GM21515 (cell line): ENCODE measurements around the gene GIT1.

ENCODE experiments used
- ATAC-seq: cut with Tn5 transposase; IDR thresholded peaks from one replicate; pipeline ENCODE4 v1.9.1; 2021; ENCODE audit not compliant: unreplicated experiment

The GIT1 gene

DNA sequence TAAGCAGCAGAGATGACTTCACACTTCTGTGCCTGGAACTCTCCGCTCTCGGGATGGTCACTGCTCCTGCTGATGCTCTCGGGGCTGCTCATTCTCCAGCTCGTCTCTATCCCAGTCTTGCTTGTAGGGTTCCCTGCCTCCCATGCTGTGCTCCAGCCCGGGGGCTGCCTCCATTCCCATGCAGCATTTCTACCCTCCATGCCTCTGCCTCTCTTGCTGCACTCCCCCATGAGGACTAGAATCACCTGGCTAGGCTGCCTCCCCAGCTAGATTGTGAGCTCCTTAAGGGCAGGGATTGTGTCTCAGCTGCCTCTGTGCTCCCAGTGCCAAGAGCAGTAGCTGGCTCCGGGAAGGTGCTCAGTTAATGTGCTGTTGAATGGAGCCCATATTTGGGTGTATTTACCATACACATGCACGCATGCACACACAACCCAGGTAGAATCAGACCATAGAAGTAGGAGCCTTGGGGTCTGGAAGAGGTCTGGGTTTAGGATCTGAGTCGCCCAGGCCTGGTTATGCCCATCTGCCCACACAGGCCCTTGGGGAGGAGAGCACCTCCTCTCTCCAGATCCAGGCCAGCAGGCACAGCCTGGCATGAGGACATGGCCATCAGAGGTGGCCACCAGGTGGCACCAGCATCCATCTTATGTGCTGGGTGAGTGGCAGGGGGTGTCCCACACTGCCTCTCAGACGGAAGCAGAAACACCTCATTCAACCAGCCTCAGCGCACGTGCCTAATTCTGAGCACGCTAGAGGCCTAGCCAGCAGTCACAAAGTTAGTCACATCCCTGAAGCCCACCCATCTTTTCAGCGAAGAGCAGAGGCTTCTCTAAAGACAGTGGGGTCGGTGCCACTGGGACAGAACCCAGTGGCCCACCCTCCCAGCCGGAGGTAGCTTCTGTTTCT is 9.3 kb downstream of the GIT1 start:
- ATAC-seq = no peak

DNA sequence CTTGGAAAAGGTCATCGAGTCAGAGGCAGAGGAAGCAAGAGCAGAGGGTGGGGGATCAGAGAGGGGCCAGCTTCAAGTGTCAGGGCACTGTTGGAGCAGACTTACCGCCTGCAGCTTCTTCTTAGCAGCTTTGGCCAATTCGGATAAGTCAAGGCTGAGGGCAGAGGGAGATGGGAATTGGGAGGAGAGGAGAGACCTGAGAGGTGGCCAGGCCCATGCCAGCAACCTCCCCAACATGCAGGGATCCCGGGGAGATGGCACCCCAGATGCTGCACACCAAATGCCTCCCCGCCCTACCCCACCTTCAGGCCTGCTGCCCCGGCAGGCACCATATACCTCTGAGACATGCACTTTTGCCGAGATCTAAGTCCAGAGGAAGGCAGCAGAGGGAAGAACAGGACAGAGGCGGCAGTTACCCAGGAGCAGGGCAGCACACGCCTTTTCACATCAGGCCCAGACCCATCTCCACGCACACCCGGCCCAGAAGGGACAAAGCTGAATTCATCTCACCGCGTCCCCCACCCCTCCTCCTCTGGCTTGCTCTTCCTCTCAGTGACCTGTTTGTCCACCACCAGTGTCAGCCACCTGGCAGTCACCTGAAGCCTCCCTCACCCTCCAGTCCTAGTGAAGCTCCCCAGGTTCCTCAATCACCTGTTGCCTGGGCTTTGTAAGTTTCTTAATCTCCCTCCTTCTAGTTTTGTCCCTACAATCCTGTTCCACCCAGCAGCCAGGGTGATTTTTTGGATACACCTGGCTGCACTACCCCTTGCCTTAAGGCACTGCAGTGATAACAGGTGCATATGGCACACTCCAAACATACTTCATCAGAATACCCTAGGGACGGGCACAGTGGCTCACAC is 10.6 kb downstream of the GIT1 start:
- no peak for ATAC-seq

DNA sequence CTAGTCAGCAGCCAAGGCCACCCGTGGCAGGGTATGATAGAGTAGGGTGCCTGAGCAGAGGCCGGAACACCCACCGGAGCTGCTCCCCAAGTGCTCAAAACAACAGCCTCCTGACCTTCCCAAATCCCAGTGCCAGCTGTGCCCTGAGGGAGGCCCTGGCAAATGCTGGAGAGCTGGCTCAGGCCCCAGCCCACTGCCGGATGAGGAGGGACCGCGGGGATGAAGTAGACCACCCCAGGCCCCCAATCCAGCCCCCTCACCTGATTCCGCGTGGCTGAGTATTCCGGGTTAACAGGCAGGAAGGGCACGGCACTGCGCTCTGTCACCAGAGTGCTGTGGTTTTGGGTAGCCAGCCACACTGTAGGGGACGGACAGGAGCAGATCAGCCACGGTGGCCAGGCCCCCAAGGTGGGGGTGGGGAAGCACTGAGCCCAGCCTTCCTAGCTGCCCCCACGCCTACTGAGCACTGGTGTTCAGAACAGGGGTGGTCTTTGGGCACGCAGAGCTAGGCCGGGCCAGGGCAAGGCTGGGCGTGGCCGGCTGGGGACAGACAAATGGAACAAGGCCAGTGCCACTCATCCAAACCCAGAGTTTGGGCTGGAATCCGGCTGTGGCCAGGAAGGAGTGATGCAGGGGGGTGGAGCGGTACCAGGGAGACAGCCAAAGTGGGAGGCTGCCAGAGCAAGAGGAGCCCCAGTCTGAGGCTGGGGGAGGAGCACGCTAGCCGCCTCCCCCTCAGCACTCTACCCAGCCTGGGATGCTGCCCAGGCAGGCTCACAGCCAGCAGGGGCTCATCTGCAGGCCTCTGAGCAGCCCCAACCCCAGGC is 11.8 kb downstream of the GIT1 start:
- no peak for ATAC-seq

DNA sequence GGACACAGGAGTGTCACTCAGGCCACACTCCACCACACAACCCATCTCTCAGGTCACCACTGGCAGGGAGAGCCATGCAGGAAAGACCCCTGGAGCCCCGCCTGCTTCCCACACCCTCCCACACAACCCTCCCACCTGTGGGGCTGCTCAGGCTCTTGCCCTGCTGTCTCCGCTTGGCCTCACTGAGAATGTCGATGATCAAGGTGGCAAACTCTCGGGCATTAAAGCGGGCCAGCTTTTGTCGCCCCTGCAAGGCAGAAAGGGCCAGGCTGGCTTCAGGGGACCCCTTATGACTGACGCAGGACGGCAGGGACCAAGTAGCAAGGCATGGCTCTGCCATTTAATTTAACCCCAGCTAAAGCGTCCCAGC is 12.5 kb downstream of the GIT1 start:
- ATAC-seq = no peak

DNA sequence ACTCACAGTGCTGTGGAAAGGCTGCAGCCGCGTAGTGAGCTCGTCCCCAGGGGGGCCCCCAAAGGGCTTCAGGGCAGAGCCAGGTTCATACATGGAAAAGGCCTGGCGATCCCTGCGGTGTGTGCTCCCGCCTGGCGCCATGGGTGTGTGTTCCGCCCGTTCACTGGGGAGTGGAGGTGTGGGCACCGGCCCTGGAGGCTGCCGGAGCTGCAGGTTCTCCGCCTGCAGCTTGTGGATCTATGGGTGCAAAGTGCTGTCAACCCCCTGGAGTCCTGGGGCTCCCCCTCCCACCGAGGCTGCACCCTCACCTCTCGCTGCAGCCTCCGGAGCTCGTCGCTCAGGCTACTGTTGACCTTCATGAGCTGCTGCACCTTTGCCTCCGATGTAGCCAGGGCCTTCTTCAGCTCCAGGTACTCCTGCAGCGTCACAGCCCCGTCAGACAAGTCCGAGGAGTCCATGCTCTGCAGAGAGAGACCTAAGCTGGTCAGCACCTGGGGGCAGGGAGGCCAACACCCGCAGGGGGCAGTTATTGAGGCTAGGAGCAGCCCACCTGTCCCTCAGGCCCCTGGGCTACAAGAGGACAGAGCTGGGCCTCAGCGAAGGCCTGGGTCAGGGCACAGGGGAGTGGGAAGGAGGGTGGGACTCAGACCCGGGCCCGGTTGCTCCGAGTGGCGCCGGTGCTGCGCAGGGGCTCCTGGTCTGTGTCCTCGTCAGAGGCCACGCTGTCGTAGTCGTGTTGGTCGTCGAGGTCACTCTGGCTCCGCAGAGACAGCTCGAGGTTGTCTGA is 13.0 kb downstream of the GIT1 start:
- no peak for ATAC-seq

DNA sequence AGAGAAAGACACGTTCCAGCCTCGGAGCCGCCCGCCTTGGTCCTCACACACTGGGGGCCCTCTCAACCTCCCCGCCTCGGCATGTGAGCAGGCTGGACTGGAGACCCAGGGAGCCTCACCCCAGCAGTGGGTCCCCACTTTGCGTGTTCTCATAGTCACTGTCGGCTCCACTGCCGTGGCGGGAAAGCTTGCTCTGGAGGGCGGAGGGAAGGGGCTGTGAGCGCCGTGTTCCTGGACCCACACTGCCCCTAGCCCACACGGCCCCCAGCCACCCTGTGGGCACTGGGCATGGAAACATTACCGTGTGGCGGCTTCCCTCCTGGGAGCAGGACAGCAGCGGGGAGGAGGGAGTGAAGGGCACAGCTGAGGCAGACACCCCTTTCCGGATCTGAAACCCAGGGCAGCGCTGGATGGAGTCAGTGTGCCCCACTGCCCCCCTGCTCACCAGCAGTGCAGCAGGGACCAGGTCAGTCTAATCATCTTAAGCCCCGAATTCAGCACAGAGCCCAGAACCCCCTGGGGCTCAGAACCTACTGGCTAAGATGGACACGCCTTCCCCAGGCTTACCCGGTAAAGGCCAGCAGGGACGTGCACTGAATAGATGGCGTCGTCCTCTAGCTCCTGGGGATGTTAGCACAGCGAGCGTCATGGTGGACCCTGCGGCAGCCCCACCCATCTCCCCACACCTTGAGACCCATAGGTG is 13.8 kb downstream of the GIT1 start:
- no peak for ATAC-seq

DNA sequence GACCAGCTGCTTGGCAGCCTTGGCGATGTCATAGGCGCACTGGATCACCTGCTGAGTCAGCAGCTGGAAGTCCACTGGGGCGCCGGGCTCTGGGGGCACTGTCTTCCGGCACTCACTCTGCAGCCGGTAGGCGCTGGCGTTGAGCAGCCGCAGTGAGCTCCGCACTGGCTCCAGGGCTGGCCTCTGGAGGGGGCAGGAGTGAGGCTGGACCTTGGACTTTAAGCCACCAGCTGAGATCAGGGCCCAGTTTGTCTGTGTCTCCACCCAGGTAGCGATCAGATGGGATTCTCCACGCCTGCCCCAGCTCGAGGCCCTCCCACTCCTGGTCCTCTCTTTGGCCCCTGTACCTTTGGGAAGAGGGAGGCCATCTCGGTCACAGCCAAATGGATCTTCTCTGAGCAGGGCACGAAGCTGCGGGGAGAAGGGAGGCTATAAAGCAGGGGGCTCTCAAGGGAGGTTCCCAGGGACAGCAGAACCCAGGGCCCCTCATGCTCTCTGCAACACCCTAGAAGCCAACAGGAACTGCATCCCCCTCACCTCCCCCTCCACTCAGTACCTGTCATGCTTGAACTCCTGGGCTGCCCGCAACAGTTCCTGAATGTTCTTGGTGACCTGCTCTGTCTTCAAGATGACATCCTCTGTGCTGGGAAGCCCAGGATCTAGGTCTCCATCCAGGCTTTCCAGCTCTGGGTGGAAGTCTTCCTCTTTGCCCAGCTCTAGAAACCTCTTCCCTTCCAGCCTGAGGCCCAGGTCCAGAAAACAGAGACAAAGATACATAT is 14.5 kb downstream of the GIT1 start:
- no peak for ATAC-seq

DNA sequence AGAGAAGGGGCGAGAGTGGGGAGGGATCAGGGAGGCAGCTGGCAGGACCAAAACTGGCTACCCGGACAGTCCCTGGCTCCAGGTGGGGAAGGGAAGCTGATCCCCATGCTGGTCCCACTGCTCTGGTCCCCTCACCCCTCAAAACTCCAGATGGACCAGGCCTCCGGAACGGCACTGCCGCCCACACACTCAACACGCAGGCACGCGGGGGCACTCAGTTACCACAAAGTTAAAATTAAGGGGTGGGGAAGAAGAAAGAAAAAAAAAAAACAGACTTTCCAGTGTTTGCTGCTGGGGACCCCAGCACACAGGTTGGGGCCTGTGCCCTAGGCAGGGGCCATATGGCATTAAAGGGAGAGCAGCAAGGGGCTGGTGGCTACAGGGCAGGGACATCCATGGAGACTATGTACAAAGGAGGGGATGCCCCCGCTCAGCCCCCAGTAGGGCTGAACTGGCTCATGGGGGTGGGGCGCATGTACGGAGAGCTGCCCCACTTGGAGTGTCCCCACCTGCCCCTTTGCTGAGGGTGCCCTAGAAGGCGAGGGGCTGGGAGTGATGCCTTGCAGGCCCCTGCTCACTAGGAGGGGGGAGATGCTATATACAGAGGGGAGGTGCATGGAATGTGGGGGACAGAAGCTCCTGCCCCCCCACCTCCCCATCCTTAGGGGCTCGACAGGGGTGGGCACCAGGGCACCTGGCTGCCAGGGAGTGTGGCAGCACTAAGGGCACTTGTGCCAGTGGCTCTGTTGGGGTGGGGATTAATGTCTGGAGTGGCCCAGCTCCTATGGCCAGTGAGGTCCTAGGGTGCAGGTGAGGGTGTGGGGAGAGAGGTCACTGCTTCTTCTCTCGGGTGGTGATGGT is 15.3 kb downstream of the GIT1 start:
- ATAC-seq = no peak

DNA sequence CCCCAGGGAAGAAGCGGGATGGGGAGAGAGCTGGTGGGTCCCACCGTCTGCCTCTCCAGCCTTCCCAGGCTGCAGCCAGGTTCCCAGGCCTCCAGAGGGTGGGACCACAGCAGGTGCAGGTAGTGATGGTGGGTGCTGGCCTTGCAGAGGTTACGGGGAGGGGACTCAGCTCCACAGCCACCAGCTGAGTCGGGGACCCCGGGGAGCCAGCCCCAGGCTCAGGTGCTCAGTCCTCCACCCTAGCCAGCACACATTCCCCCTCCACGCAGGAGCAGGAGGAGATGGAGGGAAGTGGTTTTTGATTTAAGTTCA is 15.9 kb downstream of the GIT1 start:
- no peak for ATAC-seq

DNA sequence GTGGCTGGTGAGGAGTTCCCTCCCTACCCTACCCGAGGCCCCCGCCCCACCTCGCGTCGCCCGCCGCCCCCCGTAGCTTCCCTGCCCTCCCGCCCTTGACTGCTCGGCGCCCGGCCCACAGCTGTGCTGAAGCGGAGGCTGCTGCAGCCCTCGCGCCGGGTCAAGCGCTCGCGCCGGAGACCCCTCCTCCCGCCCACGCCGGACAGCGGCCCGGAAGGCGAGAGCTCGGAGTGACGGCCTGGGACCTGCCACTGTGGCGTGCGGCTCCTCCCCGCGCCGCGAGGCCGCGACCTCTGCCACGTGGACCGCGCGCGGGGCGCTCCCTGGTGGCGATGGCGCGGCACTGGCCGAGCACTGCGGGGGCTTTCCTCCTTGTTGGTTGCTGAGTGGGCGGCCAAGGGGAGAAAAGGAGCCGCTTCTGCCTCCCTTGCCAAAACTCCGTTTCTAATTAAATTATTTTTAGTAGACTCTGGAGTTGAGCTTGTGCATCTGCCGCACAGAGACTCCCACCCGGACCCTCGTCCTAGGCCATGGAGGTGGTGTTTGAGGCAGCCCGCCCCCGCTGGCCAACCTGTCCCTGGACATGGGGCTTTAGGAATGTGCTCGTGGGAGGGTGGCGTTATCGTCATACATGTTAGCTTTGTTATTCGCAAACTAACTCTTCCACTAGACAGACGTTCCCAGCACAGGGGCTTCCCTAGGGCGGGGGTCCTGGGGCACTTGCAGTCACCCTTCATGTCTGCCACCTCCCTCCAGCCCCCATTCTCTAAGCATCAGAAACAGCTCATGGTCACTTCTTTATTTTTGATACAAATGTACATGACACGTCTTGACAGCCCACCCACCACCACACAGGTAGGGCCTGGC is 16.5 kb downstream of the GIT1 start:
- ATAC-seq = no peak

DNA sequence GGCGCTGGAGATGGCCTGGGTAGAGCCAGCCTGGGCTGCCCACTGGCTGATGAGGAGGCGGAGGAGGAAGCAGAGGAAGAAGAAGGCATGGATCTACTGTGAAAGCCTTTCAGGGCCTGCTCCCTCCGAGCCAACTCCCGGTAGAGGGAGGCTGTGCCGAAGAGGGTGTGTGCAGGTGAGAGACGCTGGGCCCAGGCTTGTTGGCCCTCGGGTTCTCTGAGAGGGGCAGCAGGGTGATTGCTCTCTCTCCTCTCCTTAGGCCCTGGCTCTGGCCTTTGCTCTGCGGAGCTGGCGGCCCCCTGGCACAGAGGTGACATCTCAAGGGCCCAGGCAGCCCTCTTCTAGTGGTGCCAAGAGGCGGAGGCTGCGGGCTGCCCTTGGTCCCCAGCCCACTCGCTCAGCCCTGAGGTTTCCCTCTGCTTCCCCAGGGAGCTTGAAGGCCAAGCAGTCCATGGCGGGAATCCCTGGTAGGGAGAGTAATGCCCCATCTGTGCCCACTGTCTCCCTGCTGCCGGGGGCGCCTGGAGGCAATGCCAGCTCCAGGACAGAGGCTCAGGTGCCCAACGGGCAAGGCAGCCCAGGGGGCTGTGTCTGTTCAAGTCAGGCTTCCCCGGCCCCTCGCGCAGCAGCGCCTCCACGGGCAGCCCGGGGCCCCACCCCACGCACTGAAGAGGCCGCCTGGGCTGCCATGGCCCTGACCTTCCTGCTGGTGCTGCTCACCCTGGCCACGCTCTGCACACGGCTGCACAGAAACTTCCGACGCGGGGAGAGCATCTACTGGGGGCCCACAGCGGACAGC is 17.4 kb downstream of the GIT1 start:
- no peak for ATAC-seq

DNA sequence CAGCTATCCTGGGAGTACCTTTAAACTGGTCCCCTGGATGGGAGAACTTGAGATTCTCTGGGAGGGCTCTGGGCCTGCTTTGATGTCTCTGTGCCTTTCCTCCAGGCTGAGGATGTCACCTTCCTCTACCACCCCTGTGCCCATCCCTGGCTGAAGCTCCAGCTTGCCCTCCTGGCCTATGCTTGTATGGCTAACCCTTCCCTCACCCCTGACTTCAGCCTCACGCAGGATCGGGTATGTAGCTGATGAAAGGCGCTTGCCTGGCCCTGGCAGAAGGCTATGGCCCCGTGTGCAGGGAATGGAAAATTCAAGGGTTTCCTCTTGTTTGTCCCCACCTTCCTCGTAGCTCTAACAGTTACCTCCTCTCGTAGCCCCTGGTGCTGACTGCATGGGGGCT is 18.0 kb downstream of the GIT1 start:
- ATAC-seq = no peak

DNA sequence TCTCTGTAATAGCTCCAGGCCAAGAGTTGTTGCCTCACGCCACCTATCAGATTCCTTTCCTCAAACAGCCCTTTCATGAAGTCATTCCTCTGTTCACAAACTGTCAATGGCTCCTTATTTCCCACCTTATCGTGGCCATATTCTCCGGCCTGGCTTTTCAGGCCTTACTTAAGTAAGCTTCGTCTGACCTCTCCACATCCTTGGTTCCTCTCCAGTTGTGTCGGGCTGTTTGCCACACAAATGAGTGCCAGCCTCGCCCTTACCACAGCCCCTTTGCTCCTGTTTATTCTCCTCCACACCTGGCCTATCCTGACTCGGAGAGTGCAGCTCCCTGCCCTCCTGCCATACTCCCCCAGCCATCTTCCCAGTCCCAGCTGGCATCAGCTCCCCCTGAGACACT is 18.9 kb downstream of the GIT1 start:
- ATAC-seq = no peak

DNA sequence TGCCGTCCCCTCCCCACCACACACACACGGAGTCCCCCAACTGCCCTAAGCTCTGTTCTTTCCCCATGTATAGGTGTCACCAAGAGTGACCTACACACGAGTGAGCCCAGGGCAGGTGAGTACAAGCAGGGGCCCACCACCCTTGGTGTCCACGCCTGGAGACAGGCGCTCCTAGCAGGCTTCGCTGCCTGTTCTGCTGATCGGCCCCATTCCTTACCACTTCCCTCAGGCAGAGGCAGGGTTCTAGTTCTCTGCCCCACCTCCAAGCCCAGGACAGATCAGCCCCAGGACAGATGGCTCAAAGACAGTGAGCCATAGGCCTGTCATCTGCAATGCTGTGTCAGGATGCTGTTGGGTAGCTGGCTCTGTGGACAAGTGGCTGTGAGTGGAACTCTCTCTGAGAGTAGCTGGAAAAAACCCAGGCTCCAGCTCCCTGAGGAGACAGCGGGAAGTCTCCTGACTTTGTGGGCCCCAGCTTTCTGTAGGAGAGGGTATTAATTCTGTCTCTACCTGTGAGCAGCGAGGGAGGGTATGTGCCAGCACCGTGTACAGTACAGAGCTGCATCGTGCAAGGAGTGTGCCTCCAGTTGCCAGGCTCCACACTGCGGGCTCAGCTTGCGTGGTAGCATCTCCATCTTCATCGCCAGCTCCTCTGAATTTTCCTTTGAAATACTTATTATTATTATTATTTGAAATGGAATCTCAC is 20.1 kb downstream of the GIT1 start:
- no peak for ATAC-seq

DNA sequence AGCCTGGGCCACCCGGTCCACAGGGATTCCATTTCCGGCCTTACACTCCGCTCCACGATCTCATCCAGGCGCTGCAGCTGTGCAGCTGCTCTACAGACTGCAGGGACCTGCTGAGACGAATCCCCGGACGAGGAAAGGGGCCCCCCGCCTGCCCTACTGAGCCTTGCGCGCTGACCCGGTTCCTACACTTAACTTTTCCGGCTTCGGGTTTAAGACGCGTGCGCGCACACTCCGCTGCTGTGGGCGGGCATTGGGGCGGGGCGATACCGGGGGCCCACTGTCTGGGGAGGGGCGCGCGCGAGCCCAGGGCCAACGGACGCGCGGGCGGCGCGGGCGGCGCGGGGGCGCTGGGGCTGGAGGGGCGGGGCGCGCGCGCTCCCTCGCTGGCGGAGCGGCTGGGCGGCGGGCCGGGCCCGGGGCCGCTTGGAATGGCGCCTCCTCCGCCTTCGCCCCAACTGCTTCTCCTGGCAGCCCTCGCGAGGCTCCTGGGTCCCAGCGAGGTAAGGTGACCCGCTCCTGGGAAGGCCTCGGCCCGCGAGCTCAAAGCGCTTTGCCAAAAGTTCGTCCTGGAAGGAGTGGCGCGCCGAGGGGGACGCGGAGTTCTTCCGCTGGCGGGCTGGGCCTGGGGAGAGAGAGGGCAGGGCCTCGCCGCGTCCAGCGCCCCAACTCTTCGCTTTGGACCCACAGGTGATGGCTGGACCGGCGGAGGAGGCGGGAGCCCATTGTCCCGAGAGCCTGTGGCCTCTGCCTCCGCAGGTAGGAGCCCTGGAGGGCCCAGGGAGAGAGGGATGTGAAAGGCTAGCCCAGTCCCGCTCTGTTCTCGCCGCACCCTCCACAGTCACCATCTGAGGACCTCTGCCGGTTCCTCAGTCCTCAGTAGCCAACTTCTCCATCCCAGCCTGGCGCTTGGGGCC is 20.9 kb downstream of the GIT1 start, which contains the start of gene TP53I13:
Gene TP53I13 (plus strand): TSS at position 371 of the 914 bp plus-strand sequence. CDS start 58 bp downstream, at position 429.
- peak; percentile 32 for ATAC-seq
